ENCODE results near the gene DUS2.
"Not testable (repeated sequence)": the region's sequence is repeated elsewhere in the genome, so short reads cannot be mapped to it uniquely, and the experiment has no call there.

The DUS2 gene

GRCh38 chr16:68093816-68094613 lies 70.9 kb downstream of the DUS2 start:
- DNase-seq, result no peak

- no peak for DNase-seq
Measured at GRCh38 chr16:68094614-68094934, 71.5 kb downstream of the DUS2 start.

GRCh38 chr16:68096491-68096890 lies 73.4 kb downstream of the DUS2 start:
- DNase-seq, result no peak

GRCh38 chr16:68097088-68097487 lies 74.0 kb downstream of the DUS2 start:
- no peak for DNase-seq

- no peak for DNase-seq
Measured at GRCh38 chr16:68097895-68098294, 74.8 kb downstream of the DUS2 start.

GRCh38 chr16:68100488-68100887 lies 77.4 kb downstream of the DUS2 start:
- no peak for DNase-seq

GRCh38 chr16:68105611-68106010 lies 82.5 kb downstream of the DUS2 start:
- no peak for DNase-seq

GRCh38 chr16:68107230-68107928 lies 84.3 kb downstream of the DUS2 start:
- not testable (repeated sequence) for DNase-seq

GRCh38 chr16:68109156-68109555 lies 86.1 kb downstream of the DUS2 start:
- DNase-seq, result not testable (repeated sequence)

- not testable (repeated sequence) for DNase-seq
Measured at GRCh38 chr16:68110611-68111010, 87.5 kb downstream of the DUS2 start.

- DNase-seq, result no peak
Measured at GRCh38 chr16:68111379-68111778, 88.3 kb downstream of the DUS2 start.

- no peak for DNase-seq
Measured at GRCh38 chr16:68113059-68113761, 90.1 kb downstream of the DUS2 start.

GRCh38 chr16:68113765-68114240 lies 90.7 kb downstream of the DUS2 start:
- DNase-seq, result no peak

GRCh38 chr16:68114939-68115338 lies 91.9 kb downstream of the DUS2 start:
- not testable (repeated sequence) for DNase-seq

GRCh38 chr16:68115851-68116250 lies 92.8 kb downstream of the DUS2 start:
- DNase-seq, result no peak

- no peak for DNase-seq
Measured at GRCh38 chr16:68116256-68116867, 93.3 kb downstream of the DUS2 start.

- DNase-seq, result no peak
Measured at GRCh38 chr16:68117884-68118283, 94.8 kb downstream of the DUS2 start.

GRCh38 chr16:68118954-68119353 lies 95.9 kb downstream of the DUS2 start:
- not testable (repeated sequence) for DNase-seq

GRCh38 chr16:68120496-68120895 lies 97.4 kb downstream of the DUS2 start:
- not testable (repeated sequence) for DNase-seq

- DNase-seq, result no peak
Measured at GRCh38 chr16:68126395-68126794, 103.3 kb downstream of the DUS2 start.

- no peak for DNase-seq
Measured at GRCh38 chr16:68128577-68129305, 105.7 kb downstream of the DUS2 start.

Data from NCI-H187 treated with DMSO at 0.1 percent for 48 hours (cell line).